Glutamatergic neuron (in vitro differentiated cells): ENCODE measurements around the gene SYT1. TPM values are rescaled to one million over a fixed set of nuclear protein-coding genes. Genes with fewer than 3 reads are reported as not detected.

Experiments used
- DNase-seq: peaks from one replicate; pipeline ENCODE4 v3.0.0; 2022
- H3K27ac Mint-ChIP-seq: one replicate; pipeline ENCODE4 v1.8.0; 2020; ENCODE audit warnings: mild to moderate bottlenecking, mixed read lengths, inconsistent platforms; ENCODE audit not compliant: unreplicated experiment
- H3K27me3 Mint-ChIP-seq: one replicate; pipeline ENCODE4 v1.8.0; 2020; ENCODE audit warnings: mild to moderate bottlenecking, moderate library complexity, mixed read lengths, inconsistent platforms; ENCODE audit not compliant: unreplicated experiment
- H3K36me3 Mint-ChIP-seq: one replicate; pipeline ENCODE4 v1.8.0; 2020; ENCODE audit warnings: mild to moderate bottlenecking, mixed read lengths, inconsistent platforms; ENCODE audit not compliant: unreplicated experiment
- H3K4me1 Mint-ChIP-seq: one replicate; pipeline ENCODE4 v1.8.0; 2020; ENCODE audit warnings: mild to moderate bottlenecking, low read depth, mixed read lengths, inconsistent platforms; ENCODE audit not compliant: unreplicated experiment
- H3K4me3 Mint-ChIP-seq: one replicate; pipeline ENCODE4 v1.8.0; 2020; ENCODE audit warnings: mild to moderate bottlenecking, mixed read lengths, inconsistent platforms; ENCODE audit not compliant: unreplicated experiment
- H3K9me3 Mint-ChIP-seq: one replicate; pipeline ENCODE4 v1.8.0; 2020; ENCODE audit warnings: mild to moderate bottlenecking, moderate library complexity, mixed read lengths, inconsistent platforms; ENCODE audit not compliant: unreplicated experiment
- CTCF ChIP-seq: fragments of 200-600 bp; sonication (generic); IDR thresholded peaks from one replicate; pipeline ENCODE4 v1.5.0; 2021; ENCODE audit not compliant: partially characterized antibody, unreplicated experiment
- long read RNA-seq: library from polyadenylated mRNA; unstranded; transcript quantifications from one replicate; pipeline ENCODE4 v2.0.0, GENCODE V29; 2020; ENCODE audit not compliant: unreplicated experiment
- total RNA-seq: library from RNA; stranded (reverse); fragmentation: NEBNext Ultra II Directional; extraction: Animal tissue kit (Norgen Biotek cat#: 25700); gene quantifications from one replicate; pipeline ENCODE4 v1.2.1, GENCODE V29; 2021; ENCODE audit not compliant: unreplicated experiment

The SYT1 gene
- 155 TPM for total RNA-seq
- long read RNA-seq, full-length matches to known transcripts: 15 of 100 reads
- long read RNA-seq, partial matches to known transcripts: 57 of 100 reads
- long read RNA-seq, other reads (novel, unspliced or antisense): 28 of 100 reads

DNA sequence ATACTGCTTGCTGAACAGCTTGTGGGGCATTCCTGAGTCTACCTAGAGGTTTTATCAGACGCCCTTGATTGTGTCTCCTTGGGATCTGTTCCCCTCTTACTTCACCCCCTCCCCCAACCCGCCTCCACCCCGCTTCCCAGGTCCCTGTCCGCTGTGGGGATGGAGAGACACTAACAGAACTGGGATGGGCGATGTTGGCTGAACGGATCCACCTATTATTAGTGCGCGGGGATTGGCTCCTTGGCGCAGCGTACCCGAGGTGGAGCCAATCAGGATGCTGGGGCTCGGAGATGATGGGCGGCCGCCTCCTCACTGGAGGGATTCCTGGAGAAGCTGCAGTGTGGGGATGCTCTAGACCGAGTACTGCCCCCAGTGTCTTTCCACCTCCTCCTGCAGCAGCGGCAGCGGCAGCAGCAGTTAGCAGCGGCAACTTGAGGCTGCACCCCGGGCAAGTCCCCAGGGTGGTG is at the start of gene SYT1:
SYT1 (plus strand) TSS at position 372 of the 467 bp plus-strand sequence.
- H3K27me3 Mint-ChIP-seq: peaks cover 4% of the 10 kb centered on the region
- peaks cover 10% of the 10 kb centered on the region for H3K9me3 Mint-ChIP-seq
- peaks cover 13% of the 10 kb centered on the region for H3K4me1 Mint-ChIP-seq
- peak within 1 kb of the TSS; percentile 95 for H3K27ac Mint-ChIP-seq
- H3K36me3 Mint-ChIP-seq: no peaks in the 10 kb centered on the region
- no peak for TF ChIP-seq CTCF
- peak; percentile 91 for DNase-seq
- H3K4me3 Mint-ChIP-seq: peak within 1 kb of the TSS; percentile 88

- no peak for DNase-seq
- Mint-ChIP-seq H3K4me3 (no peak overlapping the region), H3K4me1 (no peaks in the 10 kb centered on the region), H3K27ac (no peak overlapping the region), H3K36me3 (no peaks in the 10 kb centered on the region), H3K27me3 (no peaks in the 10 kb centered on the region), H3K9me3 (peaks cover 1% of the 10 kb centered on the region)
- no peak for TF ChIP-seq CTCF
These were observed 46.1 kb upstream of the SYT1 start for GRCh38 chr12:78818487-78818886.

GRCh38 chr12:78820946-78821345 is 43.6 kb upstream of the SYT1 start:
- H3K4me3 Mint-ChIP-seq: no peak overlapping the region
- no peaks in the 10 kb centered on the region for H3K27me3 Mint-ChIP-seq
- no peak for DNase-seq
- no peaks in the 10 kb centered on the region for H3K9me3 Mint-ChIP-seq
- H3K27ac Mint-ChIP-seq: no peak overlapping the region
- H3K36me3 Mint-ChIP-seq: no peaks in the 10 kb centered on the region
- no peaks in the 10 kb centered on the region for H3K4me1 Mint-ChIP-seq
- TF ChIP-seq CTCF: no peak

DNA sequence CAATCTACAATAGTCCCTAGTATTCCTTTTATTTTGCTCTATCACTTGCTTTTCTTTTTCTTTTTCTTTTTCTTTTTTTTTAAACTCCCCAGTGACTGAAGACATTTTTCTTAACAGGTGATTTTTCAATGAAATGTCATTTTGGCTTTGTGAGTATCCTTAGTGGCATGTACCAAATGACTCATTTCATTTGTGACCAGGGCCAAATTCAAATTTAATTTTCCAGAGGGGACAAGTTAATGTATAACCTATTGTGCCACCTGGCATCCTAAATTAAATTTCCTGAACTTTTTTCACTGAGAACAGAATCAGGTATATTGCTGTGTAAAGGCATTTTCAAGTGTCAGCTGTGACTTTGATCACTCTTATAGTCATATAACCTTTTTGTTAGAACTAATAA is 39.7 kb upstream of the SYT1 start:
- H3K27me3 Mint-ChIP-seq: no peaks in the 10 kb centered on the region
- no peak overlapping the region for H3K27ac Mint-ChIP-seq
- no peak overlapping the region for H3K4me3 Mint-ChIP-seq
- no peaks in the 10 kb centered on the region for H3K36me3 Mint-ChIP-seq
- H3K4me1 Mint-ChIP-seq: no peaks in the 10 kb centered on the region
- TF ChIP-seq CTCF: no peak
- H3K9me3 Mint-ChIP-seq: no peaks in the 10 kb centered on the region
- no peak for DNase-seq

DNA sequence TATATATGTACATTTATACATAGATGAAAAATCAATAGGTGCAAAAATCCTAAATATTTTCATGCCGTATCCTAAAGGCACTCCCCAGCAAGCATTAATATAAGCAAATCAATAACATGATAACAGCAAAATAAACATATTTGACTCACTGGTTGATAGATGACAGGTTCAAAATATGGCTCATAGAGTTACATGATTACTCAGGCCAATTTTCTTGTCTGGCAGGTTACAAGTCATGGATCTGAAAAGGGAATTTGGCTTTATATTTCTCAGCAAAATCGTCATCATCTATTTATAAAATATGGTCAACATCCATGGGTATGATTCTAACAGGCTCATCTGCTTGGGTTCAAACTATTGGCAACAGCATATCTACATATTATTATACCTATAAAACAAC is 34.9 kb upstream of the SYT1 start:
- no peaks in the 10 kb centered on the region for H3K27me3 Mint-ChIP-seq
- no peaks in the 10 kb centered on the region for H3K9me3 Mint-ChIP-seq
- H3K27ac Mint-ChIP-seq: no peak overlapping the region
- no peaks in the 10 kb centered on the region for H3K4me1 Mint-ChIP-seq
- H3K36me3 Mint-ChIP-seq: no peaks in the 10 kb centered on the region
- no peak overlapping the region for H3K4me3 Mint-ChIP-seq
- no peak for TF ChIP-seq CTCF
- no peak for DNase-seq
